Trophoblast cell (in vitro differentiated cells and primary cell): ENCODE results near the gene TLE4.

Experiments
- DNase-seq, 2 donors: peaks; one replicate each; pipeline ENCODE4 v3.0.0-alpha.2; 2016
- H2AFZ ChIP-seq: 2 replicates; pipeline ENCODE4 v1.6.1; 2013; ENCODE audit warnings: low read length, moderate library complexity, mild to moderate bottlenecking; ENCODE audit not compliant: insufficient read depth, poor library complexity
- H2AK5ac ChIP-seq: 2 replicates; pipeline ENCODE4 v1.6.1; 2013; ENCODE audit warnings: mild to moderate bottlenecking, low read length
- H2BK120ac ChIP-seq: 2 replicates; pipeline ENCODE4 v1.6.1; 2013; ENCODE audit warnings: low read length, mild to moderate bottlenecking, moderate library complexity; ENCODE audit not compliant: insufficient read depth, poor library complexity
- H2BK12ac ChIP-seq: 2 replicates; pipeline ENCODE4 v1.6.1; 2013; ENCODE audit warnings: mild to moderate bottlenecking, low read length, moderate library complexity
- H2BK5ac ChIP-seq: 2 replicates; pipeline ENCODE4 v1.6.1; 2013; ENCODE audit warnings: low read length, low read depth, moderate library complexity, mild to moderate bottlenecking; ENCODE audit not compliant: poor library complexity
- H3K14ac ChIP-seq: 2 replicates; pipeline ENCODE4 v1.6.1; 2013; ENCODE audit warnings: mild to moderate bottlenecking, low read length
- H3K18ac ChIP-seq: 2 replicates; pipeline ENCODE4 v1.6.1; 2013; ENCODE audit warnings: mild to moderate bottlenecking, low read length
- H3K23ac ChIP-seq: 2 replicates; pipeline ENCODE4 v1.6.1; 2013; ENCODE audit warnings: low read length
- H3K27ac ChIP-seq: 2 replicates; pipeline ENCODE4 v1.5.1; 2013; ENCODE audit warnings: low read depth, mild to moderate bottlenecking, inconsistent platforms, low read length, moderate library complexity
- H3K27me3 ChIP-seq: 2 replicates; pipeline ENCODE4 v1.6.1; 2013; ENCODE audit warnings: inconsistent platforms, mild to moderate bottlenecking, low read length, moderate library complexity; ENCODE audit not compliant: insufficient read depth
- H3K36me3 ChIP-seq, 2 experiments: 1 replicate in 1 of 2; 2 replicates in 1 of 2; pipeline ENCODE4 v1.6.1; 2013; ENCODE audit warnings: low read length in 2 of 2, mild to moderate bottlenecking in 2 of 2, moderate library complexity in 1 of 2; ENCODE audit not compliant: insufficient read depth in 2 of 2, control insufficient read depth in 1 of 2
- H3K4ac ChIP-seq: 2 replicates; pipeline ENCODE4 v1.6.1; 2013; ENCODE audit warnings: low read depth, mild to moderate bottlenecking, low read length, moderate library complexity
- H3K4me1 ChIP-seq, 2 experiments: 1 replicate in 1 of 2; 2 replicates in 1 of 2; pipeline ENCODE4 v1.6.1; 2013; ENCODE audit warnings: low read length in 2 of 2, mild to moderate bottlenecking in 2 of 2, moderate library complexity in 1 of 2; ENCODE audit not compliant: insufficient read depth in 2 of 2, control insufficient read depth in 1 of 2
- H3K4me2 ChIP-seq: 2 replicates; pipeline ENCODE4 v1.6.1; 2013; ENCODE audit warnings: inconsistent platforms, mild to moderate bottlenecking, low read length, moderate library complexity
- H3K4me3 ChIP-seq: 2 replicates; pipeline ENCODE4 v1.5.1; 2013; ENCODE audit warnings: mild to moderate bottlenecking, low read depth, low read length, inconsistent platforms
- H3K79me1 ChIP-seq: one replicate; pipeline ENCODE4 v1.6.1; 2013; ENCODE audit warnings: low read length
- H3K79me2 ChIP-seq: 2 replicates; pipeline ENCODE4 v1.6.1; 2013; ENCODE audit warnings: low read length, mild to moderate bottlenecking; ENCODE audit not compliant: control insufficient read depth, insufficient read depth, poor library complexity
- H3K9ac ChIP-seq: 2 replicates; pipeline ENCODE4 v1.6.1; 2013; ENCODE audit warnings: mild to moderate bottlenecking, low read length
- H3K9me3 ChIP-seq: 2 replicates; pipeline ENCODE4 v1.6.1; 2013; ENCODE audit warnings: low read depth, mild to moderate bottlenecking, control low read depth, inconsistent platforms, low read length; ENCODE audit not compliant: insufficient read depth
- H4K12ac ChIP-seq: 2 replicates; pipeline ENCODE4 v1.6.1; 2013; ENCODE audit warnings: low read depth, mild to moderate bottlenecking, low read length, moderate library complexity
- H4K8ac ChIP-seq: 2 replicates; pipeline ENCODE4 v1.6.1; 2013; ENCODE audit warnings: low read depth, mild to moderate bottlenecking, low read length, moderate library complexity
- H4K91ac ChIP-seq: one replicate; pipeline ENCODE4 v1.6.1; 2013; ENCODE audit warnings: low read depth, mild to moderate bottlenecking, low read length, moderate library complexity
- WGBS: extraction: QIAGEN DNeasy Blood & Tissue Kit; methylation state at CpG from one replicate; pipeline ENCODE4 v1.1.7; 2013; ENCODE audit warnings: missing lambda C conversion rate; ENCODE audit not compliant: insufficient read length, insufficient coverage; ENCODE audit errors: extremely low coverage; 5-methylcytosine and 5-hydroxymethylcytosine counted together

Gene TLE4

DNA sequence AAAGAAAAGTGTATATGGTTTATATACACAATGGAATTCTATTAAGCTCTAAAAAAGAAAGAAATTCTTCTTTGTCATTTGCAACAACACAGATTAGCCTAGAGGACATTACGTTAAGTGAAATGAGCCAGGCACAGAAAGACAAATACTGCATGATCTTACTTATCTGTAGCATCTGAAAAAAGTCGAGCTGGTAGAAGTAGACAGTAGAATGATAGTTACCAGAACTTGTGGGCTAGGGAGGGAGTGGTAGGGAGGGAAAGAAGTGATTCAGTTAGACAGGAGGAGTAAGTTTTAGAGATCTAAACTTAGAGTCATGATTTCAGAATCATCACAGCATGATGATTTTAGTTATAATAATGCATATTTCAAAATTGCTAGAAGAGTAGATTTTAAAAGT, 184.6 kb downstream of the TLE4 start:
- no CpG with 5 or more reads among the region's 2 CpGs for WGBS
- H3K79me2 ChIP-seq = peaks cover 3% of the 10 kb centered on the region
- H3K36me3 ChIP-seq = peaks cover 0 to 8% of the 10 kb centered on the region in 2 experiments
- no peak overlapping the region for H2BK12ac ChIP-seq
- no peak for DNase-seq
- no peak overlapping the region for H3K4me2 ChIP-seq
- no peak overlapping the region for H4K8ac ChIP-seq
- no peak overlapping the region for H2AK5ac ChIP-seq
- H3K27ac ChIP-seq = no peak overlapping the region
- H3K4ac ChIP-seq = no peak overlapping the region
- H4K12ac ChIP-seq = no peak overlapping the region
- H3K27me3 ChIP-seq = no peaks in the 10 kb centered on the region
- H3K14ac ChIP-seq = no peak overlapping the region
- peaks cover 8% of the 10 kb centered on the region for H3K9me3 ChIP-seq
- H3K4me1 ChIP-seq = peaks cover 11 to 13% of the 10 kb centered on the region in 2 experiments
- no peak overlapping the region for H2BK5ac ChIP-seq
- H2AFZ ChIP-seq = no peak overlapping the region
- no peak overlapping the region for H4K91ac ChIP-seq
- no peak overlapping the region for H3K23ac ChIP-seq
- no peak overlapping the region for H3K4me3 ChIP-seq
- no peak overlapping the region for H3K9ac ChIP-seq
- H3K18ac ChIP-seq = no peak overlapping the region
- H3K79me1 ChIP-seq = peaks cover 19% of the 10 kb centered on the region
- no peak overlapping the region for H2BK120ac ChIP-seq

DNA sequence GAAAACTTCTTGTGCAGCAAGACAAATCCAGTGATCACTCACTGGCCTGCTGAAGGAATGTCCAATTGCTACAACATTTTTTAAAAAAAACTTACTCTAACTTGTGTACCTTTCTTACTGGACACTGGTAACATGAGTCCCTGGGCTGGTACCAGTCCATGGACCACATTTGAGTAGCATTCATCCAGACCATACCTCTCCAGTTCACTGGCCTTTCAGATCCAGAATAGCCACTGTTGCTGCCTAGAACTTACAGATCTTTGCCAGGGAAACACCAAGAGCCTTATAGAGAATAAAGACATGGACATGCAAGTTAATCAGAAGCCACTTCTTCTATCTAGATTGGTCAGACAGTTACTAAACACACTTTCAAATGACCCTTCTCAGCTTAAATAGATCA, 185.3 kb downstream of the TLE4 start:
- Histone ChIP-seq H3K18ac (peak overlapping the region; percentile 16), H4K8ac (peak overlapping the region; percentile 20), H4K12ac (no peak overlapping the region), H3K4ac (peak overlapping the region; percentile 19), H3K23ac (no peak overlapping the region), H3K27me3 (no peaks in the 10 kb centered on the region), H2AK5ac (no peak overlapping the region), H4K91ac (peak overlapping the region; percentile 64), H2AFZ (no peak overlapping the region), H3K9me3 (peaks cover 3% of the 10 kb centered on the region), H3K27ac (peak overlapping the region; percentile 86), H3K4me3 (no peak overlapping the region), H3K9ac (no peak overlapping the region), H3K14ac (no peak overlapping the region), H3K36me3 (peaks cover 0 to 3% of the 10 kb centered on the region in 2 experiments), H2BK120ac (peak overlapping the region; percentile 60), H3K4me2 (no peak overlapping the region), H2BK12ac (peak overlapping the region; percentile 64), H3K79me1 (peaks cover 20% of the 10 kb centered on the region), H2BK5ac (peak overlapping the region; percentile 60), H3K79me2 (peaks cover 3% of the 10 kb centered on the region), H3K4me1 (peaks cover 11 to 14% of the 10 kb centered on the region in 2 experiments)
- DNase-seq = no peak

GRCh38 chr9:79757881-79758669, 186.3 kb downstream of the TLE4 start:
- H3K4me2 ChIP-seq = no peak overlapping the region
- H3K4me3 ChIP-seq = no peak overlapping the region
- peaks cover 11 to 15% of the 10 kb centered on the region in 2 experiments for H3K4me1 ChIP-seq
- no peak overlapping the region for H4K91ac ChIP-seq
- peak overlapping the region; percentile 79 for H3K18ac ChIP-seq
- H2BK5ac ChIP-seq = peak overlapping the region; percentile 69
- H3K79me1 ChIP-seq = peaks cover 25% of the 10 kb centered on the region
- peaks cover 2% of the 10 kb centered on the region for H3K9me3 ChIP-seq
- no peak overlapping the region for H2AK5ac ChIP-seq
- H3K9ac ChIP-seq = no peak overlapping the region
- peak overlapping the region; percentile 66 for H3K14ac ChIP-seq
- H3K27me3 ChIP-seq = no peaks in the 10 kb centered on the region
- WGBS = no CpG with 5 or more reads among the region's 2 CpGs
- no peak overlapping the region for H2AFZ ChIP-seq
- H3K79me2 ChIP-seq = peaks cover 3% of the 10 kb centered on the region
- H2BK120ac ChIP-seq = peak overlapping the region; percentile 77
- no peaks in the 10 kb centered on the region for H3K36me3 ChIP-seq
- H3K4ac ChIP-seq = no peak overlapping the region
- H2BK12ac ChIP-seq = peak overlapping the region; percentile 99
- no peak overlapping the region for H4K12ac ChIP-seq
- peak overlapping the region; percentile 71 for H3K27ac ChIP-seq
- no peak overlapping the region for H3K23ac ChIP-seq
- no peak overlapping the region for H4K8ac ChIP-seq
- DNase-seq = peak in 1 of 2 donors; percentile 57

DNA sequence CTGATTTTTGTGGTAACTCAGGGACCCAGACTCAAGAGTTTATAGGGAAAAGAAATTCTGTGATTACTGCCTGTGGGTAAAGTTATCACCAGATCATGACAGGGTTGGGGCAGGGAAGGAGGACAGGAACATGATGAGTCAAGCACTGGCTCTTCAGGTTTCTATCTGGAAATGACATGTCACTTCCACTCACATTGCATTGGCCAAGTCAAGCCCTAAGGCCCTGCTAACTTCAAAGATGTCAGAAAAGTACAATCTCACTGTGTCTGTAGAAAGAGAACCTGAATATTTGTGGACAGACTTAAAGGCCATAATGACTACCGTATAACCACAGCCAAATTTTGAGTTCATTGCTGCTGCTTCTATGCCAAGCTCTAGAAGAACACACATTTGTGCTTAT, 187.7 kb downstream of the TLE4 start:
- H3K4me3 ChIP-seq = no peak overlapping the region
- WGBS = no CpG with 5 or more reads among the region's 1 CpG
- no peak overlapping the region for H4K8ac ChIP-seq
- no peak overlapping the region for H3K4me2 ChIP-seq
- H4K12ac ChIP-seq = no peak overlapping the region
- no peak overlapping the region for H3K18ac ChIP-seq
- no peak overlapping the region for H3K9ac ChIP-seq
- H3K14ac ChIP-seq = no peak overlapping the region
- H2BK120ac ChIP-seq = no peak overlapping the region
- no peak overlapping the region for H2AFZ ChIP-seq
- H3K4ac ChIP-seq = no peak overlapping the region
- no peaks in the 10 kb centered on the region for H3K36me3 ChIP-seq
- H3K4me1 ChIP-seq = peaks cover 16 to 21% of the 10 kb centered on the region in 2 experiments
- H3K79me1 ChIP-seq = peaks cover 31% of the 10 kb centered on the region
- H2BK5ac ChIP-seq = no peak overlapping the region
- H2BK12ac ChIP-seq = no peak overlapping the region
- H2AK5ac ChIP-seq = no peak overlapping the region
- H3K27ac ChIP-seq = peak overlapping the region; percentile 61
- H3K9me3 ChIP-seq = peaks cover 2% of the 10 kb centered on the region
- peaks cover 4% of the 10 kb centered on the region for H3K79me2 ChIP-seq
- H4K91ac ChIP-seq = no peak overlapping the region
- peak; percentile 85 to 91 for DNase-seq
- H3K23ac ChIP-seq = no peak overlapping the region
- no peaks in the 10 kb centered on the region for H3K27me3 ChIP-seq
